Measurements from ENCODE around the gene SLC10A1.
"Not testable (repeated sequence)": the region's sequence is repeated elsewhere in the genome, so short reads cannot be mapped to it uniquely, and the experiment has no call there.

The SLC10A1 gene

DNA sequence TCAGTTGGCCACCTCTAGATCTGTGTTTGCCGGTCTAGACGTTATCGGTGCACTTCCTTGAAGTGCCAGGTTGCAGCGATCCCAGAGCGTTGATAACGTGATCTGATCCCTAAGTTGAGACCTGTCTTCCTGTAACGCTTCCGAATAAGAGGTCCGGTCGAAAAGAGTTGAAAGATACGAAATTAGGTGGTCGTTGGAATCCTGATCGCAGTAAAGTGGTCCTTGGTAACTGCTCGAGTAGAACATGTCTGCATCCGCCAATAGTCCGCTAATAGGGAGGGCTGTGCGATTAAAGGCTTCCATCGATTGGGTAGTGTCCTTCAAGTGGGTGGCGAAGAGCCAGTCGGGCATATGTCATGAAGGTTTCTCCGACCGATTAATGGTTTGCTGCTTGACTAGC is 27.4 kb downstream of the SLC10A1 start:
- DNase-seq (ENCODE audit: low spot score) = no peak

DNA sequence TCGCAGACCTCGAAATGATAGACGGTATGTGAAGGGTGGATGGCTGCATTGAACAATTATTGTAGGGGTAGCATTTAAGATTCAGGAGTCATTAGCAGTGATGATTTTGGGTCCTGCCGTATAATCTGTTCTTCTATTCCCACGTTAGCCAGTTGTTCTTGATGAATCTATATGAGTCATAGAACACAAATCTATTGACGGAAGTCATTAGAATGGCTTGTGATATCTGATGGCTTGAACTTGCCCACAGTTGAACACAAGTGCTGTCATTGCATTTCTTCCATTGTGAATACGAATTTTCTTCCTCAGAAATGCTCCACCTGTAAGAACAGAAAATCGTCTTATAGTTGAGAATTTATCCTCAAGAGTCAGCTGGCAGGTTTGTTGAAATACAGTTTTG is 28.2 kb downstream of the SLC10A1 start:
- no peak for DNase-seq (ENCODE audit: low spot score)

DNA sequence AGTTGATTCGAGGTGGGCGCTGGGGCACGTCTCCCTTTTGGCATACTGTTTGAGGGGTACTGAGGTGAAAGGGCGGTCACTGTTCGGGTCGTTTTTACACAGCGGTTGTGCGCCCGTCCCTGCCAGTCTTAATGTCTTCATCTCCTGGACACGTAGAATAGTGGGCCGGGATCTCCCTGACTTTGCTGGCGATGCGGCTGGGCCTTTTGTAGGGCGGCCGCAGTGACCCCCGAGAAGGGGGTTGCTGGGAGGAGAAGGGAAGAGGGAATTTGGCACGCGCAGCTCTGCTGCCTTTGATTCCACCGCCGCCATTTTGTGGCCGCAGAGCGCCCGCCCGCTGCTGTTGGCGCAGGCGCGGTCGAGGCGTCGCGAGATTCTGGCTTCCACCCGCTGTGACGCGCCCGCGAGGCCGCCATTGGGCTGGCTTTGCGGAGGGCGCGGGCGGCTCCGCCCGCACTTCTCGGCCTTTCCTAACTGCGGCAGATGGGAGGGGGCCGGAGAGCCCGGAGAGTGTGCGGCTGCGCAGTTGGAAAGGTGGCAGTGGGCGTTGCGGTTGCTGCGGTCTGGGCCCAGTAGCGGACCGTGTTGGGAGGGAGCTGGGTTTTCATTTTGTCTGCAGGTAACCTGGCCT is 29.6 kb downstream of the SLC10A1 start:
- peak; percentile 89 for DNase-seq (ENCODE audit: low spot score)

DNA sequence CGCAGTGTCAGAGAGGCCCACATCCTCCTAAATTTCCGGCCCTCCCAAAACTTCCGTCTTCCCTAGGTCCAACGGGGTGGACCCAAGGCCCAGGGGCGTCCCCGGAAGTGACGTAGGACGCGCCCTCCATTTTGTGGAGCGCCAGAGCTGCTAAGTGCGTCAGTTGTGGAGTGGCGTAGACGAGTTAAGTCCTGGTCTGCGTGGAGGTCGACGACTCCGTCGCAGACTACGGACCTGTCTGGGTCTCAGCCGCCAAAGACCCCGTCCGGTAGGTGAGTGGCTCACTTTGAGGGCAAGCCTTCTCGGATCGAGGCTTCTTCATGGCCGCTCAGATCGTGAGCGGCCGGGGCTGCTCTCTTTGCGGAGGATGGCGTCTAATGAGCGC is 30.1 kb downstream of the SLC10A1 start, which contains the start of gene SRSF5:
Gene SRSF5 (plus strand): TSS at position 159 of the 385 bp plus-strand sequence. CDS start 1,015 bp downstream, outside the sequence.
- peak; percentile 97 for DNase-seq (ENCODE audit: low spot score)

DNA sequence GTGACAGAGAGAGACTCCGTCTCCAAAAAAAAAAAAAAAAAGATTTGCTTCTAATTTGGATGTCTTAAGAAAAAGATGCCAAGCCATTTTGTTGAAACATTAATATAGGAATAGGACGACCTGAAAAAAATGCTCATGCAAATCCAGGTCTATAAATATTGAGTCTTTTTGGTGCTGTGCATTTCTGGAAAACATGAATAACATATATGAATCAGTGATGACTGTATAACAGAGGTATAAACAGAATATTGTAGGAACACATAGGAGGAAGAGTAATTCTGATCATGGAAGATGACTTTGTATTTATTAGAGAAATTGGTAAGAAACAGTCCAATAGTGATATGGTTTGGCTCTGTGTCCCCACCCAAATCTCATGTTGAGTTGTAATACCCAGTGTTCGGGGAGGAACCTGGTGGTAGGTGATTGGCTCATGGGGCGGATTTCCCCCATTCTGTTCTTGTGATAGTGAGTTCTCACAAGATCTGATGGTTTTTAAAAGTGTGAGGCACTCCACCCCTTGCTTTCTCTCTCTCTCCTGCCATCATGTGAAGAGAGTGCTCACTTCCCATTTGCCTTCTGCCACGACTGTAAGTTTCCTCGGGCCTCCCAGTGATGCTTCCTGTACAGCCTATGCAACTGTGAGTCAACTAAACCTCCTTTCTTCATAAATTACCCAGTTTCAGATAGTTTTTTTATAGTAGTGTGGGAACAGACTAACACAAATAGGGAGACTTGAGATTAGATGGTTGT is 33.1 kb downstream of the SLC10A1 start:
- DNase-seq (ENCODE audit: low spot score) = no peak

DNA sequence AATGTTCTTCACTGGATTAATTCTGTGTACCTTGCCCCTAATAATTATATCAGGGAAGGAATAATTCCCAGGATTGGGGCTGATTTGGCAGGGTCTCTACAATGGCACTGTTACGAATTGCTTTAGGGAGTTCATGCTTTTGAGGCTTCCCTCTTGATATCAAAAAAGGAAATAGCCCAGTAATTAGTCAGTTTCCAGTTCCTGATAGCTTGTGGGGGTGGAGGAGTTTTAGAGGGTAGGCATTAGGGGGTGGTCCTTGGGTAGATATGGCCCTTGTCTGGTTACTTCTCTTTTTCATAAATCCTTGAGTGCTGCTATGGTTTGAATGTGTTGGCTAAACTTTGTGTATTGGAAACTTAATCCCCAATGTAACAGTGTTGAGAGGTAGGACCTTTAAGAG is 36.2 kb downstream of the SLC10A1 start:
- no peak for DNase-seq (ENCODE audit: low spot score)

DNA sequence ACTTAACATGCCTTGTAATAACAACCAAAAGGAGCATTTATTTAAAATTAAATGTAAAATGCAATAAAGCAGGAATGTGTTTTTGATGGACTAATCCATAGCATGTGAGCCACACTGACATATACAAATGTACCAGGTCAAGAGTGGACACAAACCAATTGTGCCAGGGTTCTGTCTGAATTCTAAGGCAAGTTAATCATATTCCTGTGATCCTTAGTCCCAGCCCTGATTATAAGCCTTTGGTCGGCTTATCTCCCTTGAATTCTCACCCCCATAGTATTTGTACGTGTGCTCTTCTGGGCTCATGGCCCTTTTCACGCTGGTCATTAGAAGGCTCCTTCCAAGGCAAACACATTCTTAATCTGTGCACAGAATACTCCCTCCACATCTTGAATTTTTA is 40.7 kb downstream of the SLC10A1 start:
- no peak for DNase-seq (ENCODE audit: low spot score)

DNA sequence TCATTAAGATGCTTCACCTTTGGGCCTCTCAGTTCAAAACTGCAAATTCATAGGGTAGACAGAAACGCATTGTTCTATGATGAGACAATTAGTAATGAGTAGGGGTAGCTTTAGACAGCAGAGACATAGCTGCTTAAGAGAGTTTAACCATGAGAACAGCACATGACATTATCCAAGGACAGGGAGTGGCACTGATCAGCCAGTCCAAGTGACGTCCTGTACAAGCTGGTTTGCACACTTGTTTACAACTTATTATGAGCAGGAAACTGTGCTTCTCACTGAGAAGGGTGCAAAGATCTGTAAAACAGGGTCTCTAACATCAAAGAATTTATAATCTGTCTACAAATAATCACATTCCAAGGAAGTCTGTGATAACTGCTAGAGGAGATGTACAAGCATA is 41.3 kb downstream of the SLC10A1 start:
- DNase-seq (ENCODE audit: low spot score) = no peak

DNA sequence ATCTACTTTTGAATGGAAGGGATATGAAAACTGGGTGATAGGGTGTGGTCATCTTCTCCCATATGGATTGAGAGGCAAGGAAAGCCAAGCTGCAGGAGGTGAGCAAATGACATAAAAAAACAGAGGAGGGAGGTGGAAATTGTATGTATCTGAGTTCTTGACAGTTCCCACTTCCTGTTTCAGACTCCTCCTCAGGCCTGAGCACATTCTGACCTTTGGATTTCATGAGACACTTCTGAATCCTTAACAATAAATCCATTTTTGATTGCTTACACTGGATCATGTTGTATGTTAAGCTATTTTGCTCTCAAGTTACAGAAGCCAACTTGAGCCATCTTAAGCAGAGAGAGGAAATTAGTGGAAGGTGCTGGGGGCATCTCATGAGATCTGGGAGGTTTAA is 41.7 kb downstream of the SLC10A1 start:
- no peak for DNase-seq (ENCODE audit: low spot score)

DNA sequence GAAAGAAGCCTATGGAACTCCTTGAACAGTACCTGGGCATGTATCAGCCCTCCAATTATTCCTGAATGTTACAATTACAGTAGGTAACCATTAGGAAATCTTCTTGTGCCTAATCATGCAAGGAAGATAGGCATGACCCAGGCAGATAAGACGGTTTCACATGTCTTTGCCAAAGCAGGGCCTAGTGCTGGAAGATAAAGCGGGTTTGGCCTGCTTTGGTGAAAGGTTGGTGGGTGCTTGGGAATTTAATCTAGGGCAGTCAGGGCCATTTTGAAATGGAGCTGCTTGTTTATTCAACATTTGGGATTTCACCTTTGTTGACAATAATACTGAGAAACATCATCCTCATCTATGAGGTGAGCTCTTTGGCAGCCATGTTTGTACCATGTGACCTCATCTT is 42.6 kb downstream of the SLC10A1 start:
- no peak for DNase-seq (ENCODE audit: low spot score)

DNA sequence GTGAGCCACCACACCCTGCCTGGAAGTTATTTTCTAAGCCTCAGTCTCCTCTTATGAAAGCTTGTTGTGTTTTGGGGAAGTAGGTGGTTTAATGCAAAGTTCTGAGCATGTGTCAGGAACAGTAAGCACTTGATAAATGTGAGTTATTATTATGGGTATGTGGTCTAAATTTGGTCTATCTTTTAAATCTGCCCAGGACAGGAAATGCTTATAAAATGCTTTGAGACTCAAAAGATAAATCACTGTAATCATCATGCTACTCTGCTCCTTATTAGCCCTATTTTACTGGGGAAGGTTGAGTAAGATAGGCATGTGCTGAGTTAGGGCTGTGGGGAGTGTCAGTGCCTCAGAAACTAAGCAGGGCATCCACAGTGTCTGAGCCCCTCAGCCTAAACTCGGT is 43.2 kb downstream of the SLC10A1 start:
- DNase-seq (ENCODE audit: low spot score) = no peak

DNA sequence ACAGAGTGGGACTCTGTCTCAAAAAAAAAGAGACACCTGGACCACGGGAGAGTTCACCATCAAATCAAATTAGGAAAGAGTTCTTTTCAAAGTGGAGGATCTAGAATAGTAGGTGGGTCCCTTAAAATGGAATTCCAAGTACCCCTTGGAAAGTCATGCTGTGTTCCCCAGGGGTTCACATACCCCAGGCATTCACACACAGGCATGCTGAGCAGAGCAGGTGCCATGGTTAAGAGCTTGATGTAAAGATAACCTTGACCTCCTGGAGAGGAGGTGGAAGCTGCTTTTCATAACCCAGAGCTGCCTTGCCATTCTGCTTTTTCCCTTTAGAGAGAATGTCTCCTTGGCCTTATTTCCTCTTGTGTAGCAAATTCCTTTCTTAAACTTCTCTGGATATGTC is 44.3 kb downstream of the SLC10A1 start:
- no peak for DNase-seq (ENCODE audit: low spot score)

DNA sequence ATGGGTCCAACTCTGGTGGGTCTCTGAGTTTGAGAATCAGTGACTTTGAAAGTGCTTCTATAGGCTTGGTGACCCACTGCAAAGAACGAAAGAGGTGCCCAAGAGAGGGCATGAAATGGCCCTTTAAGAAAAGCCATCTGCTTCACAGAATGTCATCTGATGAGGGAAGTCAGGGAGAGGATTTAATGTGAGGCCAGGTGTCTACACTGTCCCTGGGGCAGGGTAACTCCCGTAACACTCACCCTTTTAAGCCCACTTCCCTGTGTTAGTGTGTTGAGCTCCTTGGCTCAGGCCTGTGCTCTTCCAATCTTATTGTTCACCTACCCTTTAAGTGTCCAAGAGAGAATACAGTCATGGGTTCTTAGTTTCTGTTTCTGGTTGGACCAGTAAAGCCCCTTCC is 46.5 kb downstream of the SLC10A1 start:
- no peak for DNase-seq (ENCODE audit: low spot score)

DNA sequence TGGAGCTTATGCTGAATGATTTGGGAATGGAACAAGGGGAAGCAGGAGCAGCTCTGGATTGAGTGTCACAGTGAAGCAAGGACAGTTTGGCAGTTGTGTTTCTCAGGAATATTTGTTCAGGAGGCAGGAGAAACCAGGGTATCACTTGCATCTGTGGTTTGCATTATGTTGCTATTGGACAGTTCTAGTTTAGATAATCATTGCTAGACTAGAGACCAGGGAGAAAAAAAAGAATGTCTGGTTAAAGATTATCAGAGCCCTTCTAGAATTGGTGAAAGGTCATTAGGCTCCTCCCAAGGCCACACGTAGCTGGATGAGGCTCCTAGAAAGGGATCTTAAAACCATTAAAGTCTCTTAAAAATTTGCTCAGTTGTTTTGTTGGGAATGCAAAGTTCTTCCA is 47.1 kb downstream of the SLC10A1 start:
- no peak for DNase-seq (ENCODE audit: low spot score)

DNA sequence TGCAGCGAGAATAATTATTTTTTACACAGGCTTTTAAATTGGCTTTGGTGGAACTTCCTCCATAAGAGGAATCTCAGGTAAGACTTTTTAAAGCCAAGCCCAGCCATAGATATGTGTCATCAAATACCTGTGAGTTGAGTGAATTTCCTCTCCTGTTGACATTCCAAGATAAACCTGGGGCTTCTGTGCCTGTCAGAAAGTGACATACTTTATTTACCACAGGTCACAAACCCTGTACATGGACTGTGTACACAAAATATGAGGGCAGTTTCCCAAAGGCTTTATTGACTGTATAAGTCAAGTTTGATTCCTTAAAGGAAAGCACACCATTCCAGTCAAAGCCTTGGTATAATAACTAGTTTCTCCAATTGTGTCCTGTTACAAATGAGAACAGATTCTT is 56.0 kb downstream of the SLC10A1 start:
- no peak for DNase-seq (ENCODE audit: low spot score)

DNA sequence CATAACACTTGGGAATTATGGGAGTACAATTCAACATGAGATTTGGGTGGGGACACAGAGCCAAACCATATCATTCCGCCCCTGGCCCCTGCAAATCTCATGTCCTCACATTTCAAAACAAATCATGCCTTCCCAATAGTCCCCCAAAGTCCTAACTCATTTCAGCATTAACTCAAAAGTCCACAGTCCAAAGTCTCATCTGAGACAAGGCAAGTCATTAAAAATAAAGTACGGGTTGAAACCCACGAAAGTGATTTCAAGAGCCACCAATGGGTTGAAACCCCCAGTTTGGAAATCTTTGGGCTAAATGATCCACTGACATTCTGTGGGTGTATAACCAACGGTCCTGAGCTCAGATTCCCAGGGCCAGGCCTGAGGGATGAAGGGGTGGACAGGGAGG is 60.6 kb downstream of the SLC10A1 start:
- not testable (repeated sequence) for DNase-seq (ENCODE audit: low spot score)

DNA sequence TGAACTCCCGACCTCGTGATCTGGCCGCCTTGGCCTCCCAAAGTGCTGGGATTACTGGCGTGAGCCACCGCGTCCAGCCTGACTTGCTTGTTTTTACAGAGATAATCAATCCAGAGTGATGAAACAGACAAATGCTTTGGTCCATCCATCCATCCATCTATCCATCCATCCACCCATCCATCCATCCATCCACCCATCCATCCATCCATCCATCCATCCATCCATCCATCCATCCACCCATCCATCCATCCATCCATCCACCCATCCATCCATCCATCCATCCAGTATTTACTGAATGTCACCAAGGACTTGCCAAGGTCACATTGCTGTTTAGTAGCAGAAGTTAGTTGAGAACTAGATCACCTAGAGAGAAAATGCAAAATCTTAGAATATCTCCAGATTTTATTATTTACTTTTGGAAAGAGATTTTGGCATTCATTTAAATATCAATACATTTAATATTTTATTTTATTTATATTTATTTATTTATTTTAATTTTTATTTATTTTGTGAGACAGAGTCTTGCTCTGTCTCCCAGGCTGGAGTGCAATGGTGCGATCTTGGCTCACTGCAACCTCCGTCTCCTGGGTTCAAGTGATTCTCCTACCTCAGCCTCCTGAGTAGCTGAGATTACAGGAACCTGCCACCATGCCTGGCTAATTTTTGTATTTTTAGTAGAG is 65.0 kb downstream of the SLC10A1 start:
- DNase-seq (ENCODE audit: low spot score) = not testable (repeated sequence)

DNA sequence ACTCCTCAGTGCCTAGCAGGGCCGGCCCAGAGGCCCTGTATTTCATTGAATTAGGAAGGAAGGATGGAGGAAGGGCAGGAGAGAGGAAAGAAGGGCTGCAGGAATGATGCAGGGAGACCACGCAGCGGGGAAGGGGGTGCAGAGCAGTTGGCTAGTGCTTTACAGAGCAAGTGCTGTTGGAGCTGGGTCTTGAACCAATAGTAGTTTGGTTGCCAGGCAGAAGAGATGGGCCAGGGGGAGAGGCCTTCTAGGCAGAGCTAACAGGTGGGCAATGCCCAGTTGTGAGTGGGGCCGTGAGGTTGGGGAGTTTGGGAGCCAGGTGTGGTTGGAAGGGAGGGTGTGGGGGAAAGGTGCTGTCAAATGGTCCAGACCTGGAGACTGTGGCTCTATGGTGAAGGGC is 69.2 kb downstream of the SLC10A1 start:
- no peak for DNase-seq (ENCODE audit: low spot score)

DNA sequence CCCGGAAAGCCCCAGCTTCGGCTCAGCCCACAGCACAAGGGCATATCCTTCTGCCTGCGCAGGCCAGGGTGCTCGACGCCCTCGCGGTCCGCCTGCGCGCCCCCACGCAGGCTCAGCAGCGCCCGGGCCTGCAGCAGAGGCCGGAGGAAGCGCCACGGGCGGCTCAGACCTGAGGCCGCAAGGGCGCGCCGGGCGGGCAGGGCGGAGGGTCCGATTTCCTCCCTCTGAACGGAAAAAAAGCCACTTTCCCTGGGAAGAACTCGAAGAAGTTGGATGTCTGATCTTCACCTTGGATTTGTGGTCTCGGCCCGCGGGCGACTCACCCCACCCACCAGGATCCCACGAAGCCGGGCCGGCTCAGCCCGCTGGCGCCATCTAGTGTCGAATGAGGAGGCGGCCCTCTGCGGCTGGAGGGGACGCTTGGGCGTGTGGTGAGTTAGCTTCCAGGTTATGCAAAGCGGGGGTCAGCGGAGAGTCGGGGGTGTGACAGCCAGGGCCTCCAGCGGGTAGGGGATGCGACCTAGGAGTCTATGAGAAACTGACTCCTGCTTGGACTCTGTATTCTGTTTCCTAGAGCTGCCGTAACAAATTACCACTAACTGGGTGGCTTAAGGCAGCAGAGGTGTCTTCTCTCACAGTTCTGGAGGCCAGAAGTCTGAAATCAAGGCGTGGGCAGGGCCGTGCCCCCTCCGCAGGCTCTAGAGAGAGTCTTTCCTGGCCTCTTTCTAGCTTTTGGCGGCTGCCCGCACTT is 70.1 kb downstream of the SLC10A1 start:
- DNase-seq (ENCODE audit: low spot score) = peak; percentile 71
